K562 (cell line): ENCODE data around the gene AJUBA. TPM values are rescaled to one million over a fixed set of nuclear protein-coding genes. Genes with fewer than 3 reads are reported as not detected.

Experiments used
- ARID1B ChIP-seq: fragments of 450-650 bp; IDR thresholded peaks from 2 replicates; pipeline ENCODE4 v1.6.1; 2016; ENCODE audit warnings: antibody characterized with exemption, mild to moderate bottlenecking, inconsistent platforms
- CC2D1A ChIP-seq: fragments of 450-650 bp; IDR thresholded peaks from 2 replicates; pipeline ENCODE4 v1.6.1; 2017; ENCODE audit warnings: mild to moderate bottlenecking
- CHD1 ChIP-seq: fragments of 200-600 bp; sonication (generic); IDR thresholded peaks from one replicate; pipeline ENCODE4 v1.6.1; 2012; ENCODE audit warnings: mild to moderate bottlenecking, moderate library complexity, low read length, inconsistent platforms
- HNRNPK ChIP-seq: fragments of 200-400 bp; formaldehyde crosslinking; IDR thresholded peaks from one replicate; pipeline ENCODE4 v1.6.1; 2018; ENCODE audit warnings: mild to moderate bottlenecking, low read depth, low read length; ENCODE audit not compliant: poor library complexity, severe bottlenecking
- KAT8 ChIP-seq: fragments of 450-650 bp; IDR thresholded peaks from 2 replicates; pipeline ENCODE4 v1.6.1; 2016; ENCODE audit warnings: low read depth, mild to moderate bottlenecking
- MAFF ChIP-seq: IDR thresholded peaks from 2 replicates; pipeline ENCODE4 v1.6.1; 2012; ENCODE audit warnings: low read length, improper control_type of control experiment
- PHB2 ChIP-seq: fragments of 450-650 bp; IDR thresholded peaks from 2 replicates; pipeline ENCODE4 v1.6.1; 2017; ENCODE audit warnings: low read depth
- SIN3A ChIP-seq, 2 experiments: fragments of 150-350 bp in 1 of 2; IDR thresholded peaks; 2 replicates each; pipeline ENCODE4 v1.6.1; 2011 to 2016; ENCODE audit warnings: borderline replicate concordance in 2 of 2, low read depth in 2 of 2, low read length in 2 of 2, mild to moderate bottlenecking in 2 of 2, moderate library complexity in 2 of 2; ENCODE audit not compliant: control insufficient read depth in 1 of 2
- SMARCA4 ChIP-seq: fragments of 450-650 bp; IDR thresholded peaks from 2 replicates; pipeline ENCODE4 v1.6.1; 2016
- SMARCA5 ChIP-seq: fragments of 450-650 bp; IDR thresholded peaks from 2 replicates; pipeline ENCODE4 v1.6.1; 2016
- ZBTB17 ChIP-seq: fragments of 450-650 bp; formaldehyde crosslinking; IDR thresholded peaks from 2 replicates; pipeline ENCODE4 v1.4.0; 2020; ENCODE audit warnings: mild to moderate bottlenecking
- ZFP36 ChIP-seq: fragments of 150-350 bp; IDR thresholded peaks from 2 replicates; pipeline ENCODE4 v1.6.1; 2018; ENCODE audit warnings: low read length, low read depth; ENCODE audit not compliant: partially characterized antibody
- ZNF589 ChIP-seq: fragments of 200-800 bp; sonication (Bioruptor generic); IDR thresholded peaks from 2 replicates; pipeline ENCODE4 v1.6.1; 2016; ENCODE audit warnings: low read depth, missing genetic modification characterization, missing compliant biosample characterization
- ZNF764 ChIP-seq: fragments of 250-450 bp; sonication (Bioruptor Pico); IDR thresholded peaks from 2 replicates; pipeline ENCODE4 v1.4.0; 2020; ENCODE audit warnings: low read depth, mild to moderate bottlenecking, moderate library complexity
- polyA plus RNA-seq, 8 experiments: library from polyadenylated mRNA; depleted of rRNA in 4 of 8; stranded (reverse) in 5 of 8; unstranded in 3 of 8; fragments of >200 nt; fragmentation: Nextera tagmentation in 2 of 8; fragmentation: Illumina TruSeq in 1 of 8; extraction: Ambion mirVana in 2 of 8; extraction: Trizol in 1 of 8; gene quantifications; 2 replicates each; pipeline versions ENCODE4 v1.2.1 to v1.2.3, GENCODE V29; 2011 to 2014; ENCODE audit warnings: inconsistent platforms in 1 of 8, missing spikeins in 1 of 8
- total RNA-seq, 7 experiments: library from RNA; depleted of rRNA in 6 of 7; stranded (reverse); fragments of >200 nt in 6 of 7; fragmentation: Illumina TruSeq in 2 of 7; extraction: Trizol in 2 of 7; gene quantifications; 2 replicates each; pipeline versions ENCODE4 v1.2.1 to v1.2.3, GENCODE V29; 2011 to 2021; ENCODE audit warnings: low replicate concordance in 1 of 7
- TF ChIP-seq, protein P1 (sequence below): fragments of 450-650 bp; IDR thresholded peaks from 2 replicates; pipeline ENCODE4 v1.6.1; 2017; ENCODE audit warnings: antibody characterized with exemption
- TF ChIP-seq, protein P2 (sequence below): sonication (generic); formaldehyde crosslinking; IDR thresholded peaks from 2 replicates; pipeline ENCODE4 v1.4.0; 2020; ENCODE audit warnings: mild to moderate bottlenecking, missing genetic modification reagents
- TF ChIP-seq, protein P3 (sequence below): fragments of 250-450 bp; sonication (Bioruptor Pico); IDR thresholded peaks from 2 replicates; pipeline ENCODE4 v1.5.0; 2021
- TF ChIP-seq, protein P4 (sequence below): sonication (generic); formaldehyde crosslinking; IDR thresholded peaks from 2 replicates; pipeline ENCODE4 v1.8.0; 2022; ENCODE audit warnings: mild to moderate bottlenecking, missing genetic modification reagents
- TF ChIP-seq, protein P5 (sequence below): fragments of 450-650 bp; IDR thresholded peaks from 2 replicates; pipeline ENCODE4 v1.6.1; 2016; ENCODE audit warnings: missing biosample characterization, missing genetic modification characterization

The AJUBA gene
- total and polyA plus RNA-seq, 9 of the 15 experiments (the other 6 are each of a cell fraction or from before 2014, with no cell fraction given), result 0.73 to 4.7 (median 2.8) TPM

DNA sequence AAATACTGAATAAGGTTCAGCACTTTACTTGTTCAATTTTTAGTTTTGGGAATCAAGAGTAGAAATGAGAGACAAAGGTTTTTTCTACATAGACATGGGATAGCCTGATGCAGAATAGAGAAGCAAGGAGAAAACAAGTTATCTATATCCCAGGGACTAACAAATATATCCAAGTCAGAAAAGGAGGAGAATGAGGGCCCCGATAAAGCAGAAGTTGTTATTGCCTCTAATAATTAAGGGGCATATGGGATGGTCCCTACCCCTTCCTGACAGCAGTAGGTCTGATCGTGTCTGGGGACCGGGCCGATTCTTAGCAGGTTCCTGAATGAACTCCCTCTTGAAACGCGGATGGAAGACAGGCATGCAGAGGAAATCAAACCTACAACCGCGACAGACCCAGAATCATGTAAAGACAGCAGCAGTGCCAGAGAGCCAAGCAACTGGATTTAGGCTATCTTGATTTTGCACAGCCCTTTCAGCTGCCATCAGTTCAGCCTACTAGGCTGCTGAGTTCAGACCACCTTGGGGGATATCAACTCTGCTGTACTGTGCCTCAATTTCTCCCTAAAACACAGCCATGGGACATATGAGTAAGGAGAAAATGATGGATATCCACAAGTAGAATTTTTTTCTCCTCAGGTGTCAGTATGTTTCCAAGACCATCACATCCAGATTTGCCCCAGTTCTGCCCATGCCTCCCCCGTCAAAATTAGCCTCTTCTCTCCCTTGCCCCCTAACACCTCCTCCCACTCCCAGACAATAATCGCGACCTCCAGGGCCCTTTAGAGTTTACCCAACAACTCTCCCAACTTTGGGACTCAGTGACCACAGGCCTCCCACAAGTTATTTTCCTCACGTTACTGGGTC, 53.9 kb downstream of the AJUBA start (continued):
- TF ChIP-seq ZNF589 (CRISPR knock-in tag), result 0 out of 2 replicates have a peak, but pooled peaks have one; percentile 29
- peak; percentile 49 for TF ChIP-seq ARID1B
- TF ChIP-seq, protein P1, sequence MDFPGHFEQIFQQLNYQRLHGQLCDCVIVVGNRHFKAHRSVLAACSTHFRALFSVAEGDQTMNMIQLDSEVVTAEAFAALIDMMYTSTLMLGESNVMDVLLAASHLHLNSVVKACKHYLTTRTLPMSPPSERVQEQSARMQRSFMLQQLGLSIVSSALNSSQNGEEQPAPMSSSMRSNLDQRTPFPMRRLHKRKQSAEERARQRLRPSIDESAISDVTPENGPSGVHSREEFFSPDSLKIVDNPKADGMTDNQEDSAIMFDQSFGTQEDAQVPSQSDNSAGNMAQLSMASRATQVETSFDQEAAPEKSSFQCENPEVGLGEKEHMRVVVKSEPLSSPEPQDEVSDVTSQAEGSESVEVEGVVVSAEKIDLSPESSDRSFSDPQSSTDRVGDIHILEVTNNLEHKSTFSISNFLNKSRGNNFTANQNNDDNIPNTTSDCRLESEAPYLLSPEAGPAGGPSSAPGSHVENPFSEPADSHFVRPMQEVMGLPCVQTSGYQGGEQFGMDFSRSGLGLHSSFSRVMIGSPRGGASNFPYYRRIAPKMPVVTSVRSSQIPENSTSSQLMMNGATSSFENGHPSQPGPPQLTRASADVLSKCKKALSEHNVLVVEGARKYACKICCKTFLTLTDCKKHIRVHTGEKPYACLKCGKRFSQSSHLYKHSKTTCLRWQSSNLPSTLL, result 0 out of 2 replicates have a peak, but pooled peaks have one; percentile 6
- TF ChIP-seq, protein P2, sequence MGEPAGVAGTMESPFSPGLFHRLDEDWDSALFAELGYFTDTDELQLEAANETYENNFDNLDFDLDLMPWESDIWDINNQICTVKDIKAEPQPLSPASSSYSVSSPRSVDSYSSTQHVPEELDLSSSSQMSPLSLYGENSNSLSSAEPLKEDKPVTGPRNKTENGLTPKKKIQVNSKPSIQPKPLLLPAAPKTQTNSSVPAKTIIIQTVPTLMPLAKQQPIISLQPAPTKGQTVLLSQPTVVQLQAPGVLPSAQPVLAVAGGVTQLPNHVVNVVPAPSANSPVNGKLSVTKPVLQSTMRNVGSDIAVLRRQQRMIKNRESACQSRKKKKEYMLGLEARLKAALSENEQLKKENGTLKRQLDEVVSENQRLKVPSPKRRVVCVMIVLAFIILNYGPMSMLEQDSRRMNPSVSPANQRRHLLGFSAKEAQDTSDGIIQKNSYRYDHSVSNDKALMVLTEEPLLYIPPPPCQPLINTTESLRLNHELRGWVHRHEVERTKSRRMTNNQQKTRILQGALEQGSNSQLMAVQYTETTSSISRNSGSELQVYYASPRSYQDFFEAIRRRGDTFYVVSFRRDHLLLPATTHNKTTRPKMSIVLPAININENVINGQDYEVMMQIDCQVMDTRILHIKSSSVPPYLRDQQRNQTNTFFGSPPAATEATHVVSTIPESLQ (CRISPR knock-in tag), result peak; percentile 91; the same call in 1 of the 2 replicates
- TF ChIP-seq, protein P3, sequence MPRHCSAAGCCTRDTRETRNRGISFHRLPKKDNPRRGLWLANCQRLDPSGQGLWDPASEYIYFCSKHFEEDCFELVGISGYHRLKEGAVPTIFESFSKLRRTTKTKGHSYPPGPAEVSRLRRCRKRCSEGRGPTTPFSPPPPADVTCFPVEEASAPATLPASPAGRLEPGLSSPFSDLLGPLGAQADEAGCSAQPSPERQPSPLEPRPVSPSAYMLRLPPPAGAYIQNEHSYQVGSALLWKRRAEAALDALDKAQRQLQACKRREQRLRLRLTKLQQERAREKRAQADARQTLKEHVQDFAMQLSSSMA (CRISPR knock-in tag), result 0 out of 2 replicates have a peak, but pooled peaks have one; percentile 8
- 0 out of 2 replicates have a peak, but pooled peaks have one; percentile 32 for TF ChIP-seq CC2D1A
- 0 out of 2 replicates have a peak, but pooled peaks have one; percentile 50 for TF ChIP-seq ZBTB17 (CRISPR knock-in tag)
- peak; percentile 22; the same call in 1 of the 2 replicates for TF ChIP-seq KAT8
- TF ChIP-seq SIN3A (IDR thresholded peaks at IDR 0.05; ENCODE audit: borderline replicate concordance in 2 of 2, control insufficient read depth in 1 of 2, low read depth in 2 of 2, low read length in 2 of 2), result 0 out of 4 replicates have a peak, but pooled peaks of 1 of the 2 experiments have one; percentile 36
- TF ChIP-seq HNRNPK, result no peak
- TF ChIP-seq, protein P4, sequence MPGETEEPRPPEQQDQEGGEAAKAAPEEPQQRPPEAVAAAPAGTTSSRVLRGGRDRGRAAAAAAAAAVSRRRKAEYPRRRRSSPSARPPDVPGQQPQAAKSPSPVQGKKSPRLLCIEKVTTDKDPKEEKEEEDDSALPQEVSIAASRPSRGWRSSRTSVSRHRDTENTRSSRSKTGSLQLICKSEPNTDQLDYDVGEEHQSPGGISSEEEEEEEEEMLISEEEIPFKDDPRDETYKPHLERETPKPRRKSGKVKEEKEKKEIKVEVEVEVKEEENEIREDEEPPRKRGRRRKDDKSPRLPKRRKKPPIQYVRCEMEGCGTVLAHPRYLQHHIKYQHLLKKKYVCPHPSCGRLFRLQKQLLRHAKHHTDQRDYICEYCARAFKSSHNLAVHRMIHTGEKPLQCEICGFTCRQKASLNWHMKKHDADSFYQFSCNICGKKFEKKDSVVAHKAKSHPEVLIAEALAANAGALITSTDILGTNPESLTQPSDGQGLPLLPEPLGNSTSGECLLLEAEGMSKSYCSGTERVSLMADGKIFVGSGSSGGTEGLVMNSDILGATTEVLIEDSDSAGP (CRISPR knock-in tag), result no peak
- no peak for TF ChIP-seq MAFF
- no peak for TF ChIP-seq ZNF764
- peak; percentile 14; the same call in 1 of the 2 replicates for TF ChIP-seq SMARCA4
- peak; percentile 20 for TF ChIP-seq CHD1
- TF ChIP-seq PHB2, result 0 out of 2 replicates have a peak, but pooled peaks have one; percentile 11
- TF ChIP-seq ZFP36, result no peak
- TF ChIP-seq, protein P5, sequence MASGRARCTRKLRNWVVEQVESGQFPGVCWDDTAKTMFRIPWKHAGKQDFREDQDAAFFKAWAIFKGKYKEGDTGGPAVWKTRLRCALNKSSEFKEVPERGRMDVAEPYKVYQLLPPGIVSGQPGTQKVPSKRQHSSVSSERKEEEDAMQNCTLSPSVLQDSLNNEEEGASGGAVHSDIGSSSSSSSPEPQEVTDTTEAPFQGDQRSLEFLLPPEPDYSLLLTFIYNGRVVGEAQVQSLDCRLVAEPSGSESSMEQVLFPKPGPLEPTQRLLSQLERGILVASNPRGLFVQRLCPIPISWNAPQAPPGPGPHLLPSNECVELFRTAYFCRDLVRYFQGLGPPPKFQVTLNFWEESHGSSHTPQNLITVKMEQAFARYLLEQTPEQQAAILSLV (tag), result 0 out of 2 replicates have a peak, but pooled peaks have one; percentile 23
- 0 out of 2 replicates have a peak, but pooled peaks have one; percentile 37 for TF ChIP-seq SMARCA5
